GM12878 (cell line): ENCODE results near the gene ERG. TPM values are rescaled to one million over a fixed set of nuclear protein-coding genes. Genes with fewer than 3 reads are reported as not detected.

ENCODE experiments used
- ATAC-seq: fragments of 200-7000 bp; cut with Tn5 transposase; 3 replicates; pipeline ENCODE4 v1.9.1; 2020; ENCODE audit warnings: mild to moderate bottlenecking, moderate library complexity
- BruUV-seq: library from RNA; stranded (reverse); fragments of 400-500 nt; replicated peaks from 2 replicates; lab custom pipeline; 2021; lab: Mats Ljungman, UMichigan
- CTCF ChIA-PET: fragments of 300-600 bp; sonication (Branson Sonifier 250); formaldehyde crosslinking; extraction: SDS; loops from one replicate; lab custom pipeline; 2021; ENCODE audit warnings: inconsistent platforms; lab: Yijun Ruan, JAX
- POLR2A ChIA-PET: fragments of 350-600 bp; formaldehyde crosslinking; extraction: SDS; loops from one replicate; lab custom pipeline; 2021; ENCODE audit warnings: inconsistent platforms; lab: Charles Lee
- RAD21 ChIA-PET: fragments of 300-600 bp; sonication (Branson Sonifier 250); formaldehyde crosslinking; loops from one replicate; lab custom pipeline; 2023; ENCODE audit warnings: antibody characterized with exemption; ENCODE audit not compliant: unreplicated experiment; lab: Charles Lee
- SMC1A ChIA-PET: fragments of 300-600 bp; sonication (Branson Sonifier 250); formaldehyde crosslinking; loops from one replicate; lab custom pipeline; 2023; ENCODE audit not compliant: unreplicated experiment, uncharacterized antibody; lab: Charles Lee
- DNase-seq: peaks from one replicate; pipeline ENCODE4 v3.0.0-alpha.2; 2011; ENCODE audit warnings: low read depth, low spot score
- FAIRE-seq: peaks from 3 replicates; lab custom pipeline; 2011; peaks lifted over from hg19 to GRCh38; lab: Jason Lieb, UNC
- H2AFZ ChIP-seq: 2 replicates; pipeline ENCODE4 v1.6.0; 2011; ENCODE audit warnings: low read depth, low read length, control low read depth; ENCODE audit not compliant: control insufficient read depth
- H3K27ac ChIP-seq: 2 replicates; pipeline ENCODE4 v1.5.1; 2011; ENCODE audit warnings: control low read depth; ENCODE audit not compliant: control insufficient read depth, insufficient read depth
- H3K27me3 ChIP-seq, 2 experiments: replicated peaks in 1 of 2; 2 replicates each; pipeline versions ENCODE4 v1.6.0 to v1.6.1; 2011; ENCODE audit warnings: low read length in 1 of 2; ENCODE audit not compliant: control insufficient read depth in 2 of 2, insufficient read depth in 2 of 2
- H3K36me3 ChIP-seq, 2 experiments: 2 replicates each; pipeline ENCODE4 v1.5.1; 2011; ENCODE audit warnings: low read length in 1 of 2; ENCODE audit not compliant: control insufficient read depth in 2 of 2, insufficient read depth in 2 of 2
- H3K4me1 ChIP-seq: 2 replicates; pipeline ENCODE4 v1.6.1; 2011; ENCODE audit warnings: mild to moderate bottlenecking, low read length, moderate library complexity, mixed read lengths; ENCODE audit not compliant: control insufficient read depth, insufficient read depth
- H3K4me2 ChIP-seq: 2 replicates; pipeline ENCODE4 v1.6.0; 2011; ENCODE audit warnings: control low read depth; ENCODE audit not compliant: control insufficient read depth, insufficient read depth
- H3K4me3 ChIP-seq: fragments of 200-600 bp; sonication (generic); 2 replicates; pipeline ENCODE4 v1.5.1; 2016
- H3K79me2 ChIP-seq: 2 replicates; pipeline ENCODE4 v1.6.0; 2011; ENCODE audit warnings: low read length; ENCODE audit not compliant: control insufficient read depth, insufficient read depth
- H3K9ac ChIP-seq: 2 replicates; pipeline ENCODE4 v1.8.0; 2011; ENCODE audit warnings: low read length, control low read depth, mixed read lengths; ENCODE audit not compliant: control insufficient read depth, insufficient read depth
- H3K9me3 ChIP-seq: replicated peaks from 3 replicates; pipeline ENCODE4 v1.5.1; 2011; ENCODE audit warnings: mild to moderate bottlenecking, low read length; ENCODE audit not compliant: control insufficient read depth, insufficient read depth
- H4K20me1 ChIP-seq: 2 replicates; pipeline ENCODE4 v1.6.0; 2011; ENCODE audit not compliant: control insufficient read depth, insufficient read depth
- CBX5 ChIP-seq: sonication (generic); IDR thresholded peaks from 2 replicates; pipeline ENCODE4 v1.6.1; 2016; ENCODE audit warnings: low read depth, moderate library complexity, mild to moderate bottlenecking, inconsistent platforms
- CHD1 ChIP-seq: IDR thresholded peaks from 2 replicates; pipeline ENCODE4 v1.6.1; 2012; ENCODE audit warnings: low read depth, low read length, improper control_type of control experiment
- EZH2 ChIP-seq: IDR thresholded peaks from 2 replicates; pipeline ENCODE4 v1.6.1; 2012; ENCODE audit warnings: low read depth, mild to moderate bottlenecking, control low read depth, inconsistent platforms, low read length, borderline replicate concordance; ENCODE audit not compliant: control insufficient read depth
- GATAD2B ChIP-seq: fragments of 450-650 bp; conservative IDR thresholded peaks from 2 replicates; pipeline ENCODE4 v1.6.1; 2017; ENCODE audit warnings: low read depth, mild to moderate bottlenecking, moderate library complexity
- IKZF1 ChIP-seq: fragments of 450-650 bp; conservative IDR thresholded peaks from 2 replicates; pipeline ENCODE4 v1.6.1; 2017; ENCODE audit warnings: antibody characterized with exemption, mild to moderate bottlenecking
- NFYA ChIP-seq: IDR thresholded peaks from 2 replicates; pipeline ENCODE4 v1.6.1; 2011; ENCODE audit warnings: low read depth, mild to moderate bottlenecking, low read length, improper control_type of control experiment, borderline replicate concordance
- RAD21 ChIP-seq: IDR thresholded peaks from 2 replicates; pipeline ENCODE4 v1.6.1; 2011; ENCODE audit warnings: mild to moderate bottlenecking, low read depth, low read length, moderate library complexity; ENCODE audit not compliant: insufficient read depth
- RAD51 ChIP-seq: fragments of 450-650 bp; IDR thresholded peaks from 2 replicates; pipeline ENCODE4 v1.6.1; 2016; ENCODE audit warnings: moderate library complexity, mild to moderate bottlenecking, inconsistent platforms
- SUPT20H ChIP-seq: IDR thresholded peaks from 2 replicates; pipeline ENCODE4 v1.6.1; 2011; ENCODE audit warnings: low read depth, mild to moderate bottlenecking, low read length, moderate library complexity, borderline replicate concordance; ENCODE audit not compliant: control insufficient read depth
- WGBS: methylation state at CpG from one replicate; pipeline ENCODE4 v1.1.6; 2016; ENCODE audit warnings: low lambda C conversion rate; ENCODE audit not compliant: insufficient replicate concordance, insufficient coverage; ENCODE audit errors: missing lambda C conversion rate; 5-methylcytosine and 5-hydroxymethylcytosine counted together
- in situ Hi-C: fragments of 300-500 bp; cut with MboI; formaldehyde crosslinking; loops from 9 replicates; pipeline ENCODE4 v1.14.3; 2018; ENCODE audit warnings: mixed read lengths
- intact Hi-C: fragments of 100-400 bp; cut with micrococcal nuclease; formaldehyde crosslinking; loops from one replicate; pipeline ENCODE4 v1.14.2; 2022; ENCODE audit not compliant: unreplicated experiment
- polyA plus RNA-seq, 11 experiments: library from polyadenylated mRNA; depleted of rRNA in 4 of 11; unstranded in 6 of 11; stranded (reverse) in 5 of 11; fragments of >200 nt; fragmentation: Nextera tagmentation in 4 of 11; fragmentation: Illumina TruSeq in 1 of 11; extraction: Ambion mirVana in 4 of 11; extraction: Trizol in 1 of 11; gene quantifications; 1 replicate in 1 of 11; 2 replicates in 10 of 11; pipeline versions ENCODE4 v1.2.1 to v1.2.3, GENCODE V29; 2011 to 2016; ENCODE audit warnings: inconsistent platforms in 2 of 11, missing spikeins in 2 of 11, low read depth in 1 of 11
- total RNA-seq, 4 experiments: library from RNA; depleted of rRNA in 3 of 4; stranded (reverse); fragments of >200 nt in 3 of 4; fragmentation: Illumina TruSeq in 1 of 4; extraction: Trizol in 1 of 4; gene quantifications; 2 replicates each; pipeline versions ENCODE4 v1.2.1 to v1.2.3, GENCODE V29; 2013 to 2021

The ERG gene
- total and polyA plus RNA-seq, 10 of the 15 experiments (the other 5 are each of a cell fraction or from before 2014, with no cell fraction given) = not detected

DNA sequence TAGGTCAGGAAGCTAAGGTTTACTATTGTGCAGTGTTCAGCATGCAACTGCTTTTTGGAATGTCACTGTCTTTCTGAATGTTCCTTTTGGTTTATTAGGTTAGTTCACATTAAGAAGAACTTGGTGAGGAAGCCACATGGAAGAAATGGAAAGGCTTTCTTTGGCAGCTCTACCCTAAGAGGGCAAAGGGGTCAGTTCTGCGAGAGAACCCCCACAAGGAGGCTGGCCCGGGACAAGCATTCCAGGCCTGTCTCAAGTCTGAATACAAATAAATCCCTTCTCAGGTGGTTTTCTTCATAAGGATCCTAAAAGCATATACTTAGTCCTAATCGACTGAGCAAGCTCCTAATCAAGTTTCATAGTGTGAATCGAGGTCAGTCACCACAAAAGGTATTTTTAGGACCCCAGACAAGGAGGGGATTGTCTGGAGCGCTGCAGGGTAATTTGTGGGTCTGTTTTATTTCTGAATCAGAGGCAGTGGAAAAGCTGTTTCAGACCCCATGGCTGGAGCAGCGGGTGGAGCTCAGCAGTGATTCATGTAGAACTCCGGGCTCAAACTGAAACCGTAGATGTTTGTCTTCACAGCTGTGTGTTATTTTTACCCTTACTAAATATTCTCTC lies 63.3 kb downstream of the ERG start (continued):
- TF ChIP-seq CBX5 (no peak), SUPT20H (no peak), GATAD2B (no peak), EZH2 (no peak)

DNA sequence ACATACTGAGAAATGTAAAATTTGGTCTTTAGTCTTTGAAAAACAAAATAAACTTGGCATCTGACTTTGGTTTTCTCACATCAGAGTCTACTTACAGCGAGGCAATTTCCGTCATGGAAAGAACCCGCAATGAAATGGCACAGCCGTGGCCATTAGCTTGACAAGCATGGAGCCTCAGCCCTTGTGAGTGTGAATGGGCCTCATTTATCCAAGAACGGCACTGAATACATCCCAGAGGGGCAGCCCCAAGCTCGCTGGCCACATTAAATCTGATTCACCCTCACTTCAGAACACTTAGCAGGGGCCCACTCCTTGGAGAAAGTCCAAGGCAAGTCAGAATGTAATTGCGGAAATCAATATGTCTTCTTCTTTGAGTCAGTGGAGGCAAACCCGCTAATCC lies 64.8 kb downstream of the ERG start:
- RAD21 ChIA-PET = no interaction called here
- H3K27me3 ChIP-seq = no peaks in the 10 kb centered on the region
- ATAC-seq (no peak), FAIRE-seq (no peak), DNase-seq (no peak)
- H3K27ac ChIP-seq = no peak overlapping the region
- H4K20me1 ChIP-seq = no peaks in the 10 kb centered on the region
- no peak overlapping the region for H3K9ac ChIP-seq
- POLR2A ChIA-PET = no interaction called here
- TF ChIP-seq RAD21 = no peak
- intact Hi-C loops (no loop called here), in situ Hi-C loops (no loop called here)
- H3K36me3 ChIP-seq = no peaks in the 10 kb centered on the region
- CTCF ChIA-PET = no interaction called here
- no peaks in the 10 kb centered on the region for H3K4me1 ChIP-seq
- SMC1A ChIA-PET = no interaction called here
- H3K4me2 ChIP-seq = no peak overlapping the region
- no peak overlapping the region for H2AFZ ChIP-seq
- H3K79me2 ChIP-seq = no peaks in the 10 kb centered on the region
- WGBS = 36% methylated on average over 8 of the region's 8 CpGs
- no TSS peak for BruUV-seq
- H3K9me3 ChIP-seq = no peaks in the 10 kb centered on the region
- H3K4me3 ChIP-seq = no peak overlapping the region

DNA sequence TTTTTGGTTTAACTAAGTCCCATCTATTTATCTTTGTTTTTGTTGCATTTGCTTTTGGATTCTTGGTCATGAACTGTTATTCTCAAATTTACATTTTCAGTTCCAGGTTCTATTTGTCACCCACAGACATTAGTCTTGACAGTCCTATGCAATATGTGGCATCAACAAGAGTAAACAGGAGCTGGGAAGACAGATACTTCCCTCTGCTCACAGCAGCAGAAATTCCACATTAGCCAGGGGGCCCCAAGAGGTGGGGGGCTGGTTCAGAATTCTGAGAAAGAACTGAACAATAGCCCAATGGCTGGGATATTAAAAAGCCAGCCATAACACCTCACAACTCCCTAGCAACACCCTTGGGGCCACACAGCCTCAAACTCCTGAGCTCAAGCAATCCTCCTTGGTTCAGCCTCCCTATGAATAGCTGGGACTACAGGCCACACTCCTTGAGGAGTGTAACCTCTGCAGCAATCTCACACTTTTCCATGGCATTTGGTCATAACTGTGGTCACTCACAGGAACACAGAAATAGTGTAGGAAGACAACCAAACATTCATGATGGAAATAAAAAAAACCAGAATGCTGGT lies 67.8 kb downstream of the ERG start:
- in situ Hi-C loops = no loop called here
- POLR2A ChIA-PET = no interaction called here
- Histone ChIP-seq H3K27me3 (peaks cover 0 to 2% of the 10 kb centered on the region in 2 experiments; a peak in 1 of 4 replicates), H2AFZ (no peak overlapping the region), H3K9me3 (no peaks in the 10 kb centered on the region), H3K4me2 (no peak overlapping the region), H3K9ac (no peak overlapping the region), H3K36me3 (no peaks in the 10 kb centered on the region), H3K27ac (no peak overlapping the region), H3K4me3 (no peak overlapping the region), H4K20me1 (no peaks in the 10 kb centered on the region), H3K79me2 (no peaks in the 10 kb centered on the region), H3K4me1 (no peaks in the 10 kb centered on the region)
- SMC1A ChIA-PET = no interaction called here
- ATAC-seq (no peak), DNase-seq (no peak), FAIRE-seq (no peak)
- intact Hi-C loops = no loop called here
- TF ChIP-seq IKZF1 = no peak
- TF ChIP-seq NFYA = no peak
- TF ChIP-seq CHD1 = no peak
- TF ChIP-seq RAD51 = no peak
- RAD21 ChIA-PET = no interaction called here
- BruUV-seq = no TSS peak
- CTCF ChIA-PET = no interaction called here
